Hippocampal formation (tissue), 2 donors: Measurements from ENCODE around the gene TRMT11.
"Not testable (repeated sequence)": the region's sequence is repeated elsewhere in the genome, so short reads cannot be mapped to it uniquely, and the experiment has no call there.

Experiments
- DNase-seq, 2 donors: peaks; one replicate each; lab custom pipeline; 2025; lab: John Stamatoyannopoulos, UW

Gene TRMT11

DNA sequence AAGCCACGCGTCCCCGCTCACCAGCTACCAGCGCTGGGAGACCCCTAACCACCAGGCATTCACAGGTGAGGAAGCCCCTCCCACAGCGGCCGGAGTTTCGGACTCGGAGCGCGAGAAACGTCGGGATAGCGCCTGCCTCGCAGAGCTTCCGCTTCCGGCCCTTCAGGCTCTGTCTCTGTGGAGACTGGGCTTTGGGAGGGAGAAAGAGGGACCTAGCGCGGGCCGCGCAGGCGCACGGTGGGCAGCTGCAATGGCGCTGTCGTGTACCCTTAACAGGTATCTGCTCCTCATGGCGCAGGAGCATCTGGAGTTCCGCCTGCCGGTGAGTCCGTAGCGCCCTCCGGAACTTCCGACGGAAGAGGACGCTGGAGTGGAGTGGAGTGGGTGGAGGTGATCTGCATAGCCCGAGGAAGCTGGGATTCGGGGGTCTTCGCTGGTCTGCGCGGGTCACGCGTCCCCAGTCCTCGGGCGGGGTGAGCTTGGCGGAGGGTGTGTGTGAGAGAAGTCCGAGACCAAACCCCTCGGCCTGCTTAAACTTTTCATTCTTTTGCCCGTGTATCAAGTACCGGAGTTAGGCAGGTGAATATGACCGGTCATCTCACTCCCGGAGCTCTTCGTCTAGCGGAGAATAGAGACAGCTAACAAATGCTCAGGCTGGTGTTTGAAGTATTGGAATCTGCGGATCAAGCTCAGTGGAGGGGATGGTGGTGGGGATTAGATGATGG lies at the start of gene TRMT11:
Gene TRMT11, plus strand, starts transcription at position 240 of the 725 bp plus-strand sequence. Its CDS starts 11 bp downstream, at position 251.
- DNase-seq: peak; percentile 80 to 82

DNA sequence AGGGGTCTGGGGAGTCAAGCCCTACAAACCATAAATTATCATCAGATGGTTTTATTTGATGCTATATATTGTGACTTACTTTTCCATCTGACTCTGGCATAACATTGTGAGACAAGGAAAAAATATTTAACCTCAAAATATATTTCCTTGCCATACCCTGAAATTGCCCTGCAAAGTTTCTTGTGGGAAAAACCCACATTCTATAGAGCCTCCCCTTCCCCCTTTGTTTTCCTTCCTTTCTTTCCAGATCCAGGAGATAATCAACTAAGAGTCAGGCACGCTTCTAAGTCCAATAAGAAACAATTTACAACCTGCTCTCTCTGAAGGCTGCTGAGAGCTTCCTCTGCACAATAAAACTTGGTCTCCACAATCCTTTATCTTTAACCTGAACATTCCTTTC lies 47.3 kb upstream of the TRMT11 start:
- no peak for DNase-seq

DNA sequence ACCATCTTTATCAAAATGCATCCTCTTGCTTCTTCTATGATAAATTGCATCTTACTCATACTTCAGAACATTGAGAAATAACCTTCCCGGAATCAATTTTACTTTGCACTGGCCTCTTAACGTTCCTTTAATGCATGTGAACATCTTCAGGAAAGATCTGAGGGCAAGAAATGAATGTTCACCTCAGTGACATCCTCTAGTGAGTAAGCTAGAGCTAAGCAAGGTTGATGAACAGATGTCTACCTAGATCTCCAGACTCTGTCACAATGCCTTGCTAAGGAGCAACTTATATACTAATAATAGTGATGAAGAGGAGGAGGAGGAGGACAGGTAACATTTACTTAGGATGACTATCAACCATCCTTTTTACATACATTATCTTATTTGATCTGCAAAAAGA lies 46.5 kb upstream of the TRMT11 start:
- no peak for DNase-seq

GRCh38 chr6:125940247-125941041 lies 45.9 kb upstream of the TRMT11 start:
- DNase-seq: no peak

DNA sequence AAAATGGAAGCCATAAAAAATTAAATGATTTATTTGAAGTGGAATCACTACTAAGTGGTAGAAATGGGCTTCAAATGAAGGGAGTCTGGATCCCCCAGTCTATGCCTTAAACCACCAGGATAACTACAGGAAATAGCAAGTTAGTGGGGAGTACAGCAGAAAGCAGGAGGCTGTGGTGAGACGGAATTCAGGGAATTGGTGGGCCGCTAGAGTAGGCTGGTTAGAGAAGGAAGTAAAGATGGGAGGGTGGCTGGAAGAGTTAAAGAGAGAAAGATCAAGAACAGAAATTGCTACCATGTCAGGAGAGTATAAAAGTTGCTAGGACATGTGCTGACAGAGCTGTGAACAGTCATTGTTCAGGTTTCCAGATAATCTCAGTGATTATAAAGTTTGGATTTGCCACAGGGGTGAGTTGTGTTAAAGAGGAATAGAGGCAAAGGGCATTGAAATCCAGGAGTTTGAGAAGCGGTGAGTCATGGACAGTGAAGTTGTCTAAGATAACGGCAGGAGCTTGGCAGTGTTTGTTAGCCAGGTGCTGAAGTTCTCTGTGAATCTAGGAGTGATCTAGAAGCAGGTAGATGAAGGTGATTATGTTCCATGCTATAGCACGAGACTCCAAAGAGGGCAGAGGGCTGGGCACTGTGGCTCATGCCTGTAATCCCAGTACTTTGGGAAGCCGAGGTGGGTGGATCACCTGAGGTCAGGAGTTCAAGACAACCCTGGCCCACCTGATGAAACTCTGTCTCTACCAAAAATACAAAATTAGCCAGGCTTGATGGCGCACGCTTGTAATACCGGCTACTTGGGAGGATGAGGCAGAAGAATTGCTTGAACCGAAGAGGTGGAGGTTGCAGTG lies 43.4 kb upstream of the TRMT11 start:
- DNase-seq: no peak

DNA sequence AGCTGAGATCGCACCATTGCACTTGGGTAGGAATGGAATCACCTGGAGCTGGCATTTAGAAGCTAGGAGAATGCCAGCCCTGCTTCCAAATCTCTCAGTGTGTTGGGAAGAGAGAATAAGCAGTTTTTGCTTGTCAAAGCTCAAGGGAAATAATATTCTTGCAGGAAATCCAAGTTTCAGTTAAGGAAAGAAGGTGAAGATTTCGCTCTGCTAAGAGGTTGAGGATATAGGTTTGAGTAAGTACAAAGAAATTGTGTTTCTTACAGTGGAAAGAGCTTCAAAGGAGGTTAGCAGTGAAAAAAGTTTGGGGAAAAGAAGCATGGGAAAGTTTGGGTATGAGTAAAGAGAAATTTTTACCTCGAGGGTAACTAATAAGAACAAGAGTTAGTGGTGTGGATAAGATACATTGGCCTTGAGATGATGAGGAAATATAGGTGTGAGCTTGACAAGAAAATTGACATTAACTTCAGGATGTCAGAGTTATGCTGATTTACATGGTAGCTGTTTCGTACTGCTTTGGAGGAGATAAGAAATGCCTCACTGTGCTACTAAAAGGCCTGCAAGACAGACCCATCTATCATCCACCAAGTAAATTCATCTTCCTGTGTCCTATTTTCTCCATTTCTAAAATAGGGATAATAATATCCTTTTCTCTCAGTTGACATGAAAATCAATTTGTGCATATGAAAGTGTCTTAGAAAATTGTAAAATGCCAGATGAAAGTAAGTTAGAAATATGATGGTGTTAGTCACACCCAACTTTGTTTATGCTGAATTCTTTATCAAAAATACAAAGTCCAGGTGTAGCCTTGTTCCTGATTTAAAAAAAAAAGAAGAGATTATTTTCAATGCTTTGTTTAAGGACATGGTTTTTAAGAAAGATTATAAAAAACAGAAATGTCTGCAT lies 42.6 kb upstream of the TRMT11 start:
- no peak for DNase-seq

- DNase-seq: peak; percentile 19 to 73
Measured at GRCh38 chr6:125944434-125944816, 41.9 kb upstream of the TRMT11 start.

- DNase-seq: no peak
Measured at GRCh38 chr6:125944896-125945295, 41.4 kb upstream of the TRMT11 start.

- no peak for DNase-seq
Measured at GRCh38 chr6:125945378-125946141, 40.8 kb upstream of the TRMT11 start.

- DNase-seq: no peak
Measured at GRCh38 chr6:125947615-125948014, 38.7 kb upstream of the TRMT11 start.

DNA sequence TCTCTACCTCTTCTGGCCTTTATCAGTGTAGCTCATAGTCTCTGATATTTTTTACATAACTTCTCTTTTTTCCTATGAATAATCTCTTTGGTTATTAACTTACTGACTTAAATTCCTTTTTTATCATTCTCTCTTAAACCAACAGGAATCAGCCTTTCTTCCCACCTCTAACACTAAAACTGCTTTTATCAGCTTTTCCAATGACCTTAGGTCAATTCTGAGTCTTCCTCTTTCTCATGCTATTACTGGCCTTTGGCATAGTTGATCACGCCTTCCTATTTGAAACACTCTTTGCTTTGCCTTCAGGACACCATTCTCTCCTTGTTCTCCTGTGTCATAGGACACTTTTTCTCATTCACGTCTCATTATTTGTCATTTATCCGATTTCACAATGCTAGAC lies 37.9 kb upstream of the TRMT11 start:
- DNase-seq: no peak

- DNase-seq: no peak
Measured at GRCh38 chr6:125949069-125949468, 37.3 kb upstream of the TRMT11 start.

DNA sequence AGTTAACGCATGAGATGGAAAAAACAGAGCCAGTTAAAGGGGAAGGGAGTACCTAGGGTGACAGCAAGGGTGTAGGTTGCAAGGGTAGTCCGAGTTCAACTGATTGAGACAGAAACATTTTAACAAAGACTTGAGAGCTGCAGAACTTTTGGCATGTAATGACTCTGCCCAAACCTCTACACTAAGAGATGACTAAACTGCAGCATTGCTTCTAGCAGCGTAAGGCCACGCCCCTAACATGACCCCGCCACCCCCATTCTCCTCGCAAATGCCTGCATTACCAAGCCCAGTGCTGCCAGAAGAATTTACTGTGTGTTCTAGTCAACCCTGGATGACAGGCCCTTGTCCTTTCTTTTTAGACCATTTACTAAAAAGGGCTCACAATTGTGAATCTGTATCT lies 36.0 kb upstream of the TRMT11 start:
- DNase-seq: no peak

GRCh38 chr6:125950716-125951115 lies 35.6 kb upstream of the TRMT11 start:
- not testable (repeated sequence) for DNase-seq

- DNase-seq: no peak
Measured at GRCh38 chr6:125951323-125951722, 35.0 kb upstream of the TRMT11 start.

GRCh38 chr6:125952764-125953501 lies 33.4 kb upstream of the TRMT11 start:
- DNase-seq: no peak

GRCh38 chr6:125953502-125953875 lies 32.9 kb upstream of the TRMT11 start:
- DNase-seq: no peak

DNA sequence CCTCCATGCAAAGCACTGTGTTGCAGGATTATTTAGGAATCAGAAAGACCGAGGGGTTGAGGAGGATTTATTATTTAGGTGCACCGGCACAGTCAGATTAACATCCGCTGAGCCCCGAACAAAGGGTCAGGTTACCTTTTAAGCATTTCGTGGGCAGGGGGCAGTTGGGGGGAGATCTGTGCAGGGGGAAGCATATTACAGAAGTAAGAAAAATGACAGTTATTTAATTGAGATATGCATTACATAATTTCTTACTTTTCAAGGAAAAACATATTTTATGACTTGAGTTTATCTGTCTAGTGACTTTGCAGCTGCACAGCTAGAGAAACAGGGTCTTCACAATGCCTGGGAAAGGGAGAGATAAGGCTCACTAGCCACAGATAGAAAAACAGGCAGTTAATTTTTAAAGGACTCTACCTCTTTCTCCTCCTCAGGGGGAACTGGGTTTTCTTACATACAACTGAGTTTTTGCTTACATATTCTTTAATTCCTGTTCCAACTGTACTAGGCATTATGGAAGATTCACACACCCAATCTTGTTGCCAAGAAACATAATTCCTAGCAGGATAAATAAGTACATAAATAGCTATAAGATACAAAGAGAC lies 31.5 kb upstream of the TRMT11 start:
- DNase-seq: no peak

DNA sequence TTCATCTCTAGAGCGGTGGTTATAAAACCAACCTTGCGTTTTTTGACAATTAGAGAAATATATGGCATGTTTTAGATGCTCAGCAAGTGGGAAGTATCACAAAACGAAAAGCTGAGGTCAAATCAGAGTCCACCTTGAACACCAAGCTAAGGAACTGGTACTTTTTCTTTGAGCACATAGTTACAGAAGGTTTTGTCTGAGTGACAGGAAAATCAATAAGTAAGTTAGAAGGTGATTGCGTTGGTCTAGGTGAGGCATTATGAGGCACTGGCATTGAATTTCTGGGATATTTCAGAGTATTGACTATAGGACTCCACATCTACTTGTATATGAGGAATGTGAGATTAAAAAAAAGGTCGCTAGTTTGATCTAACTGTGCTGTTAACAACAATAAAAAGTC lies 30.4 kb upstream of the TRMT11 start:
- DNase-seq: no peak
